Esophagus (tissue), 2 donors: Measurements from ENCODE around the gene WDR62. TPM values are rescaled to one million over a fixed set of nuclear protein-coding genes. Genes with fewer than 3 reads are reported as not detected.
"Not testable (repeated sequence)": the region's sequence is repeated elsewhere in the genome, so short reads cannot be mapped to it uniquely, and the experiment has no call there.

Source experiments
- H3K27ac ChIP-seq, 2 donors: one replicate each; pipeline ENCODE4 v1.5.1; 2013; ENCODE audit warnings: low read depth in 2 of 2, mild to moderate bottlenecking in 2 of 2, inconsistent platforms in 1 of 2, low read length in 1 of 2, moderate library complexity in 1 of 2
- H3K27me3 ChIP-seq, 2 donors: one replicate each; pipeline ENCODE4 v1.6.1; 2013; ENCODE audit warnings: low read length in 2 of 2, control low read depth in 1 of 2, mild to moderate bottlenecking in 1 of 2; ENCODE audit not compliant: insufficient read depth in 2 of 2, control insufficient read depth in 1 of 2
- H3K36me3 ChIP-seq, 2 donors: one replicate each; pipeline ENCODE4 v1.6.1; 2013; ENCODE audit warnings: low read length in 1 of 2; ENCODE audit not compliant: control insufficient read depth in 2 of 2, insufficient read depth in 2 of 2
- H3K4me1 ChIP-seq, 2 donors: one replicate each; pipeline ENCODE4 v1.6.1; 2013; ENCODE audit warnings: low read length in 1 of 2; ENCODE audit not compliant: control insufficient read depth in 2 of 2, insufficient read depth in 2 of 2
- H3K4me3 ChIP-seq, 2 donors: one replicate each; pipeline ENCODE4 v1.5.1; 2013; ENCODE audit warnings: low read length in 2 of 2, mild to moderate bottlenecking in 2 of 2, low read depth in 1 of 2, moderate library complexity in 1 of 2
- H3K9me3 ChIP-seq, 2 donors: one replicate each; pipeline ENCODE4 v1.6.1; 2013; ENCODE audit warnings: mild to moderate bottlenecking in 2 of 2, low read depth in 1 of 2, low read length in 1 of 2, moderate library complexity in 1 of 2; ENCODE audit not compliant: control insufficient read depth in 2 of 2, insufficient read depth in 1 of 2
- WGBS, 2 donors: extraction: QIAGEN DNeasy Blood & Tissue Kit; methylation state at CpG; one replicate each; pipeline ENCODE4 v1.1.7; 2013; 5-methylcytosine and 5-hydroxymethylcytosine counted together
- polyA plus RNA-seq, 2 donors: library from polyadenylated mRNA; stranded (reverse); fragments of 200-250 nt; gene quantifications; one replicate each; pipeline ENCODE4 v1.2.3, GENCODE V29; 2013
- donor health status: healthy with polysubstance abuse.
- donor health status: Bipolar disorder and iron deficiency.

Gene WDR62
- polyA plus RNA-seq, 2 donors = 2.1 to 2.7 TPM

- H3K4me1 ChIP-seq, H3K36me3 ChIP-seq, H3K9me3 ChIP-seq, H3K27me3 ChIP-seq, H3K4me3 ChIP-seq: not testable (repeated sequence)
- WGBS, 2 donors = 90 to 96% methylated on average over 4 of the region's 4 CpGs
- peak overlapping the region in 1 of 2 donors; percentile 69 for H3K27ac ChIP-seq
These were observed 80.2 kb downstream of the WDR62 start for GRCh38 chr19:36134867-36135266.

GRCh38 chr19:36136964-36137686 lies 82.4 kb downstream of the WDR62 start:
- 40 to 43% methylated on average over 12 of the region's 12 CpGs for WGBS, 2 donors

GRCh38 chr19:36139120-36139472 lies 84.4 kb downstream of the WDR62 start:
- 49 to 55% methylated on average over 7 of the region's 7 CpGs for WGBS, 2 donors
- Histone ChIP-seq H3K4me3 (peak overlapping the region; percentile 83 to 91), H3K27me3 (no peaks in the 10 kb centered on the region), H3K4me1 (peaks cover 0 to 6% of the 10 kb centered on the region in 2 donors), H3K9me3 (no peaks in the 10 kb centered on the region), H3K27ac (peak overlapping the region; percentile 99), H3K36me3 (peaks cover 6 to 12% of the 10 kb centered on the region in 2 donors)

More at GRCh38 chr19:36136964-36137686, 82.4 kb downstream of the WDR62 start:
- peak overlapping the region; percentile 89 to 99 for H3K27ac ChIP-seq
- no peak overlapping the region for H3K4me3 ChIP-seq
- H3K9me3 ChIP-seq = no peaks in the 10 kb centered on the region
- H3K4me1 ChIP-seq = peaks cover 0 to 6% of the 10 kb centered on the region in 2 donors
- no peaks in the 10 kb centered on the region for H3K27me3 ChIP-seq
- peaks cover 0 to under 1% of the 10 kb centered on the region in 2 donors for H3K36me3 ChIP-seq

GRCh38 chr19:36139473-36140303 lies 85.0 kb downstream of the WDR62 start, which contains the start of gene CAPNS1:
Gene CAPNS1 (plus strand): TSS chr19:36140066. CDS start chr19:36141012, 946 bp downstream.
- peak within 1 kb of the TSS; percentile 99 for H3K27ac ChIP-seq
- peaks cover 0 to 6% of the 10 kb centered on the region in 2 donors for H3K4me1 ChIP-seq
- 0 to 1% methylated on average over 75 of the region's 75 CpGs for WGBS, 2 donors
- H3K27me3 ChIP-seq = no peaks in the 10 kb centered on the region
- H3K9me3 ChIP-seq = no peaks in the 10 kb centered on the region
- peaks cover 6 to 14% of the 10 kb centered on the region in 2 donors for H3K36me3 ChIP-seq
- H3K4me3 ChIP-seq = peak within 1 kb of the TSS; percentile 83 to 91

GRCh38 chr19:36140304-36141038 lies 85.8 kb downstream of the WDR62 start:
- peaks cover 6 to 14% of the 10 kb centered on the region in 2 donors for H3K36me3 ChIP-seq
- H3K4me3 ChIP-seq = peak overlapping the region; percentile 83 to 91
- peaks cover 0 to 6% of the 10 kb centered on the region in 2 donors for H3K4me1 ChIP-seq
- 0% methylated on average over 31 of the region's 31 CpGs for WGBS, 2 donors
- no peaks in the 10 kb centered on the region for H3K27me3 ChIP-seq
- H3K9me3 ChIP-seq = no peaks in the 10 kb centered on the region
- H3K27ac ChIP-seq = peak overlapping the region; percentile 99

- peak overlapping the region; percentile 83 to 91 for H3K4me3 ChIP-seq
- no peaks in the 10 kb centered on the region for H3K9me3 ChIP-seq
- peak overlapping the region; percentile 99 for H3K27ac ChIP-seq
- peaks cover 0 to 6% of the 10 kb centered on the region in 2 donors for H3K4me1 ChIP-seq
- WGBS, 2 donors = 20 to 25% methylated on average over 32 to 42 of the region's 42 CpGs
- no peaks in the 10 kb centered on the region for H3K27me3 ChIP-seq
- peaks cover 11 to 23% of the 10 kb centered on the region in 2 donors for H3K36me3 ChIP-seq
These were observed 86.6 kb downstream of the WDR62 start for GRCh38 chr19:36141039-36141927.

- peak overlapping the region in 1 of 2 donors; percentile 91 for H3K4me3 ChIP-seq
These were observed 87.3 kb downstream of the WDR62 start for GRCh38 chr19:36142046-36142445.

GRCh38 chr19:36142496-36142895 lies 87.8 kb downstream of the WDR62 start:
- H3K27me3 ChIP-seq = no peaks in the 10 kb centered on the region
- H3K4me3 ChIP-seq = no peak overlapping the region
- peaks cover 0 to 6% of the 10 kb centered on the region in 2 donors for H3K4me1 ChIP-seq
- WGBS, 2 donors = 88 to 91% methylated on average over 9 of the region's 9 CpGs
- H3K27ac ChIP-seq = no peak overlapping the region
- H3K9me3 ChIP-seq = no peaks in the 10 kb centered on the region
- peaks cover 12 to 33% of the 10 kb centered on the region in 2 donors for H3K36me3 ChIP-seq

More at GRCh38 chr19:36142046-36142445, 87.3 kb downstream of the WDR62 start:
- Histone ChIP-seq H3K4me1 (peaks cover 0 to 6% of the 10 kb centered on the region in 2 donors), H3K9me3 (no peaks in the 10 kb centered on the region), H3K27me3 (no peaks in the 10 kb centered on the region), H3K36me3 (peaks cover 12 to 30% of the 10 kb centered on the region in 2 donors), H3K27ac (peak overlapping the region; percentile 99)
- WGBS, 2 donors = 96 to 97% methylated on average over 12 to 14 of the region's 14 CpGs
